GM21717 (cell line): Measurements from ENCODE around the gene RPUSD4.

Experiments used
- ATAC-seq: cut with Tn5 transposase; IDR thresholded peaks from one replicate; pipeline ENCODE4 v1.9.1; 2021; ENCODE audit warnings: mild to moderate bottlenecking, moderate library complexity; ENCODE audit not compliant: unreplicated experiment

RPUSD4 gene

DNA sequence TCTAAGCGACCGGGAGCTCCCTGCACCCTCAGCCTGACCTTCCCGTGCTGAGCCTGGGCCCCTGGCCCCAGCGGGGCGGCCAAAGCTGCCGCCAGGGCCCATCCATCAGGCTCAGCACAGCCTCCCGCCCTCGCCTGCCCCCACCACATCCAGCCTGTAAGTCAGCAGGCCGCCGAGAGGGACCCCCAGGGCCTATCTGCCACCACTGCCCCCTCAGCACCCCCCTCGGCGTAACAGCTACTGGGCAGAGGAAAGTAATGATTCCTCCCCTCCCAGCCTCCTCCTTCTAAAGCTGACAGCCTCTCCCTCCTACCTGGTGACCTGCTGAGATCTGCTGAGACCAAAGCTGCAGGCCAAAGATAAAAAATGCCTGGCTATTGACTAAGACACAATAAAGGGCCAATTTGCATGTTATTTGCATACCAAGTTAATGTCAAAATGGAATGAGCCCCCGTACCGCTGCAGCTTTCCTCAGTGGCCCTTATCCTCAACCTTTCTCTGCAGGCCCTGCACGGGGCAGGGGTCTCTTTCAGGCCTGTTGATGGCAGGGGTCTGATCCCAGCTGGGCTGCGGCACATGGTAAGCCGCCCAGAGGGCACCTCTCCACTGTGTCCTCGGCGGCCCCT is 51.6 kb downstream of the RPUSD4 start:
- no peak for ATAC-seq

DNA sequence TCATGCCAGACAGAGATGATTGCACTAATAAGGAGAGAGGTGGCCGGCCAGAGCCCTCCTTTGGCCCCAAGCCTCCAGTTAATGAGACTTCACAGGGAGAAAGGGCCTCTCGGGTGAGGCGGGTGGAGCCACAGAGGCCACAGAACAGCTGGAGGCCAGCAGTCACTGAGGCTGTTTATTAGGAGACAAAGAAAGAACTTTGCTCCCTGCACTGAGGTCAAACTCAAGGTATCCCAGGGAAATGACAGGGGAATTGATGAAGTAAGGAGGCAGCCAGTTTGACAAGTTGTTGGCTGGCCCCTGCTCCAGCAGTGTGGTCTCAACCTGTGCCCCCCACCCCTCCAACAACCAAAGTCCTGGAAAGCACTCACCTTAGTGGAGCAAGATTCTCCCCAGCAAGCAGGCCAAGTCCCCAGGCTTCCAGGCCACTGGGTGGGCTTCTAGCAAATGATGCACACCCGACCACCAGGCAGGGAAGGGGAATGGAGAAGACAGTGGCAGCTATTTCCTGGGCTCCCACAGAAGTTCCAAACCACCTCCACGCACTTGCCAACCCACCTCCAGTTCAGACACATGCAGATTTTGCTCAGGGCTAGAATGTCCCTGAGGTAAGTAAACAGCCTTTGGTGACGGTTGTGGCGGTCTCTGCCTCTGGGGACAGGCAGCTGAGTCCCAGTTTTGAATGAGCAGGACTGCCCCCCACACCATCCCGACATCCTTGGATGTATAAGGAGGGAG is 53.2 kb downstream of the RPUSD4 start:
- ATAC-seq = no peak

DNA sequence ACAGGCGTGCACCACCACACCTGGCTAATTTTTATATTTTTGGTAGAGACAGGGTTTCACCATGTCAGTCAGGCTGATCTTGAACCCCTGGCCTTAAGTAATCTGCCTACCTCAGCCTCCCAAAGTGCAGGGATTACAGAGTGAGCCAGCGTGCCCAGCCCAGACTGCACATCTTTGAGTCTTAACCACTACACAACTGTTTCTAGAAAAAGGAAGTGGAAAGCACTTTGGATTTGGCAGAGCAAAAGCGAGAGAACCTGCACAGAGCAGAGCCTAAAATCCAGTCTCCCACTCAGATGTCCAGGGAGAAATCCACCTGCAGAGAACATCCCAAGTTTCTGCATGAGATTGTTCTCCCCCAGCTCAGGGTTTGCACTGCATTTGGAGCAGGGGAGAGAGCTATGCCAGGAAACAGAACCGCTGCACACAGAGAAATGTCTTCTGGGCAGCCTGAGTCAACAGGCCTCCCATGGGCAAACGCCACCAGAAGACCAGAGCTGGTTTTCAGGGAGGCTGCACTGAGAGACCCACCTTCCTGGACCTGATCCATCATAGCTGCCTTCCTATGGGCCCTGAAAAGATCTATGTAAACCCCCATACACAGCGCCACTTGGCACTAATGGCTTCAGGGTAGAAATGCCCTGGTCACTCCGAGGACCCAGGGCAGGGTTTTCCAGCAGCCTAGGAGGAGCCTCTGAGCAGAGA is 54.0 kb downstream of the RPUSD4 start:
- no peak for ATAC-seq

DNA sequence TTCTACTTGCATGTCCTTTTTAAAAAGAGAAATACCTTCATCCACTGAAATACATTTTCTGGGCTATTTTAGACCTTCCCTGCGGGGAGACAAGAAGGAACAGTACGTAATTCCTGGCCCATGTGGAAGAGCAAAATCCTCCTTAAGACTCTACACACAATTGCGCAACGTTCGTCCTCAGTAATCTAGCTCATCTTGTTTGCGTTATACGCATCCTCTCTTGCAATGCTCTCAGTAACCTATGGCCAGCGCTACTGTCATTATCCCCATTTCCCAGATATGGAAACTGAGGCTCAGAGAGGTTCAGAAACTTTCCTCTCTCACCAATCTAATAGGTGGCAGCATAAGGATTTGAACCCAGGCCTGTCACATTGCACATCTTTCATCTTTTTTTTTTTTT is 54.6 kb downstream of the RPUSD4 start:
- no peak for ATAC-seq

DNA sequence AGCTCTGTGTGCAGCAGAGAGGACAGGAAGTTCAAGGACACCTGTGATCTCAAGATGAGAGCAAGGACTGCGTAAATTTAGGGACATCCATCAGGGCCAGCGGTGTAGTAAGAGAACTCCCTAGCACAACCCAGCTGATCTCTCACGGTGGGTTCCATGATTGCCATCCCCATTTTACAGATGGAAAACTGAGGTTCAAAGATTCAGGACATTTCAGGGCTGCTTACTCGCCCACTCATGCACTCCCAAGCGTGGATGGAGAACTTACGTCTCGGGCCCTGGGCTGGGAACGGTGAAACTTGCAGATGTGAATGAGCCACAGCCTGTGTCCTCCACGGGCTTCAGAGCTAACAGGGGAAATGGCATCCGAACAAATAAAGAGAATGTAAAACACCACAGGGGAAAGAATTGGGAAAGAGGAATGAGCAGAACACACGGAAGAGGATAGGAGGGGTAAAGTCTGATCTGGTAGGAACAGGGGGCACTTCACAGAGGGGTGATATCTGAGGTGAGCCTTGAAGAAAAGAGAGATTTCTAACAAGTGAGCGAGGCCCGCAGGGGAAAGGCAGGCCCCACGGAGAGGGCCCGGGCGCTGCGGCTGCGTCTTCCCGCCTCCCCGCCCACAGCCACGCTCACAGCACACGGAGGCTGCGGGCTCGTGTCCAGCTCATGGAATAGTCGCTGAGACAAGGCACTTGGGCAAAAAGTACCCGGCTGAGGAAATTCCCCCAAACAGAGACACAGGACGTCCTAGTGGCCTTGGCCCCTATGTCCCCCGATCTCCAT is 55.9 kb downstream of the RPUSD4 start:
- no peak for ATAC-seq

DNA sequence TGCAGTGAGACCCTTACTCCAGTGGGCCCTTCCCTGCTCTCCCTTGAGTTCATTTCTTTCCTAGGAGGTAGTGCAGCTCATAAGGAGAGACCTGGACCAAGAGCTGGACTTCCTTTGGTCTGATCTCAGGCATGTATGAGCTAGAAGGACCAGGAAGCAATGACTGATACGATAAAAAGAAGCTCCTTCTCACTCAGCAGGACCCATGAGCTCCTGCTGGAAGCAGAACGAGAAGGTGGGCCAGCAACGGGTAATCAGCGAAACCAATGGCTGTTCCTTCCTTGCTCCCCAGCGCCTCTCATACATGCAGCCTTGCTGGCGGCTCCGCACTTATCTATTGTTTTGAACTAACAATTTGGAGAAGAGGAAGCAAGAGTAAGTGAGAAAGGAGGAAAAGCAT is 56.8 kb downstream of the RPUSD4 start:
- ATAC-seq = no peak

DNA sequence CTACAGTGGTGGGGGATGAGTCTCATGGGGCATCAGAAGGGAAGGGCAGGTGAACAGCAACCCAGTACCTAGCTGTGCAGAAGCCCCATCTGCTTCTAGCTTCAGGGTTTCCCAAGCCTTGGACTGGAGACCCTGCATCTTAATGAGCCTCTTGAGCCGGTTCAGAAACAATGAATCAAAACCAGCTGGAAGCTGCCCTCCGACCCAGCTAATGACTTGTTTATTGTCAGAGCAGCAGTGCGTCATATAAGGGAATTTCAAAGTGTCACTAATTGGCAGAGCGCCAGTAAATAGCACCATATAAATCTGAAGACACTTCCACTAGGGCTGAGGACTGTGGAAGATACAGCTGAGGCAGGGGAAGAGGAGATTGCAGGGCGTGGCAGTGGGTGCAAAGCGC is 57.5 kb downstream of the RPUSD4 start:
- no peak for ATAC-seq

DNA sequence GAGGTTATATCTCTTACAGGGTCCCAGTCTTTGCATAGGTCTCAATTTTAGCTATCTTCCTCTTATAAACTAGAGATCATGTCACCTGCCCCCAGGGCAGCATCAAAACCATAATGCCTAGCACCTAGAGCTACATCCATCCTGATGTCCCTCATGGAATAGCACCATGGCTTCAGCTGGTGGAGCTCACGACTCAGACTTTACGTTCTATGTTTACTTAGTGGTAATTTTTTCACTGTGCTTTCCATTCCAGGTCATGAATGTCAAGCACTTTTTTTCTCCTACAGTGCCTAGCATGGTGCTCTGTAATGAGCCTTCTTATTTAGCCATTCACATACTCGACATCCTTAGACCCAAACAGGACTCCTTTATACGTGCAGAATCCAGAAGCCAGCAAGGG is 58.4 kb downstream of the RPUSD4 start:
- no peak for ATAC-seq

DNA sequence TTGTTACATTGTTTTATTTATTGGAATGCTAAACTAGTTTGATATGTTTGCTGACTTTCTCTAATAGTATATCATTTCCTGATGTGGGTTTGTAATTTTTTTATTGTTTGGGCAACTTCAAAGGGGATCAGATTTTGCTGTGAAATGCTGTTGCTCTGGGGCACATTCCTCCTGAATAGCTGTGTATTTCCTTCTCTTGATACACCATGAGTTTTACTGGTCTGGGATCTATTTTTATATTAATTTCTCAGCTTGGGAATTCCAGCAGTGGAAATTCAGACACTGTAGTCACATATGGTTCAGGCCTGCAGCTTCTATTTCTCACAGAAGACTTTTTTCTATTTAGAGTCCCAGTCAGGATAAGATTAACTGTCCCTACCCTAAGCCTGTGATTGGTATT is 58.9 kb downstream of the RPUSD4 start:
- no peak for ATAC-seq

DNA sequence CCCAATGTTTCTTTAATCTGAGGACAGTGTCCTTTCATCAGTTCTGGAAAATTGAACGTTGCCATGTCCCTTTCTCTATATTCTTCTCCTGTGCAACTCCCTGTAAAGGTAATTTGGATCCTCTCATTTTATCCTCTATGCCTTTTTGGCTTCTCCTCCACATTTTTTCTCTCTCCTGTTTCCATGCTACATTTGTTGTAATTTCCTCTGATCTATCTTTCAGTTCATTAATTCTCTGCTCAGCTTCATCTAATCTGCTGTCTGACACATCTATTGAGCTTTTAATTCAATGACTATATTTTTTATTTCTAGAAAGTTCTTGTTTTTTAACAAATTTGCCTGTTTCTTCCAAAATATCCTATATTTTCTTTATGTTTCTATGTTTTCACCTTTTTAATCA is 59.3 kb downstream of the RPUSD4 start:
- no peak for ATAC-seq
